Neural cell (in vitro differentiated cells): ENCODE measurements around the gene CASKIN2. TPM values are rescaled to one million over a fixed set of nuclear protein-coding genes. Genes with fewer than 3 reads are reported as not detected.

Experiments used
- H2AFZ ChIP-seq: fragments of 200-600, 300-800 bp; sonication (generic), shearing (Covaris generic); 2 replicates; pipeline ENCODE4 v1.6.0; 2014; ENCODE audit warnings: low read depth, mild to moderate bottlenecking, antibody characterized with exemption, low read length, moderate library complexity
- H3F3A ChIP-seq: fragments of 200-600 bp; shearing (Covaris generic); 2 replicates; pipeline ENCODE4 v1.6.1; 2016; ENCODE audit warnings: mild to moderate bottlenecking, moderate library complexity, mixed read lengths, antibody characterized with exemption, low read length; ENCODE audit not compliant: insufficient read depth, poor library complexity, severe bottlenecking
- H3K27ac ChIP-seq: fragments of 200-600, 300-800 bp; sonication (generic), shearing (Covaris generic); 2 replicates; pipeline ENCODE4 v1.5.1; 2014; ENCODE audit warnings: mild to moderate bottlenecking, low read length, moderate library complexity
- H3K27me3 ChIP-seq: fragments of 300-800, 200-600 bp; sonication (generic), shearing (Covaris generic); 2 replicates; pipeline ENCODE4 v1.6.0; 2014; ENCODE audit warnings: mild to moderate bottlenecking, low read depth, low read length, moderate library complexity; ENCODE audit not compliant: insufficient read depth
- H3K36me3 ChIP-seq: fragments of 300-800, 200-600 bp; sonication (generic), shearing (Covaris generic); 2 replicates; pipeline ENCODE4 v1.5.1; 2014; ENCODE audit warnings: mild to moderate bottlenecking, antibody characterized with exemption, low read length, moderate library complexity; ENCODE audit not compliant: insufficient read depth
- H3K4me2 ChIP-seq: fragments of 300-800, 200-600 bp; sonication (generic), shearing (Covaris generic); 2 replicates; pipeline ENCODE4 v1.6.0; 2014; ENCODE audit warnings: mild to moderate bottlenecking, low read length
- H3K4me3 ChIP-seq: fragments of 300-800, 200-600 bp; sonication (generic), shearing (Covaris generic); 2 replicates; pipeline ENCODE4 v1.5.1; 2014; ENCODE audit warnings: mild to moderate bottlenecking, low read length, moderate library complexity
- H3K79me2 ChIP-seq: fragments of 200-600 bp; shearing (Covaris generic); replicated peaks from 2 replicates; pipeline ENCODE4 v1.6.0; 2014; ENCODE audit warnings: mild to moderate bottlenecking, low read length, moderate library complexity; ENCODE audit not compliant: insufficient read depth
- H3K9ac ChIP-seq: fragments of 300-800, 200-600 bp; sonication (generic), shearing (Covaris generic); 2 replicates; pipeline ENCODE4 v1.6.1; 2016; ENCODE audit warnings: mild to moderate bottlenecking, low read length, mixed read lengths
- H3K9me2 ChIP-seq: fragments of 200-600 bp; shearing (Covaris generic); 2 replicates; pipeline ENCODE4 v1.6.1; 2016; ENCODE audit warnings: mild to moderate bottlenecking, low read length, mixed read lengths; ENCODE audit not compliant: insufficient read depth
- H3K9me3 ChIP-seq: fragments of 200-600, 300-800 bp; sonication (generic), shearing (Covaris generic); 2 replicates; pipeline ENCODE4 v1.6.1; 2016; ENCODE audit warnings: mild to moderate bottlenecking, mixed run types, low read length, moderate library complexity, mixed read lengths
- H4K20me1 ChIP-seq: fragments of 200-600 bp; shearing (Covaris generic); 2 replicates; pipeline ENCODE4 v1.6.1; 2016; ENCODE audit warnings: mild to moderate bottlenecking, mixed run types; ENCODE audit not compliant: insufficient read depth
- EP300 ChIP-seq: fragments of 450-650 bp; conservative IDR thresholded peaks from 2 replicates; pipeline ENCODE4 v1.6.1; 2014; ENCODE audit warnings: antibody characterized with exemption, mild to moderate bottlenecking, moderate library complexity; ENCODE audit not compliant: poor library complexity, severe bottlenecking
- EZH2 ChIP-seq: fragments of 200-600, 300-800 bp; shearing (Covaris generic), sonication (generic); IDR thresholded peaks from 2 replicates; pipeline ENCODE4 v1.6.1; 2014; ENCODE audit warnings: antibody characterized with exemption, low read length, borderline replicate concordance, mild to moderate bottlenecking; ENCODE audit not compliant: insufficient read depth, poor library complexity, severe bottlenecking
- MXI1 ChIP-seq: fragments of 450-650 bp; conservative IDR thresholded peaks from 2 replicates; pipeline ENCODE4 v1.6.1; 2014; ENCODE audit warnings: antibody characterized with exemption, mild to moderate bottlenecking; ENCODE audit not compliant: poor library complexity, severe bottlenecking
- POLR2AphosphoS5 ChIP-seq: IDR thresholded peaks from 2 replicates; pipeline ENCODE4 v1.6.1; 2012
- RAD21 ChIP-seq: fragments of 450-650 bp; conservative IDR thresholded peaks from 2 replicates; pipeline ENCODE4 v1.6.1; 2014; ENCODE audit warnings: antibody characterized with exemption, mild to moderate bottlenecking, moderate library complexity
- SMC3 ChIP-seq: fragments of 450-650 bp; conservative IDR thresholded peaks from 2 replicates; pipeline ENCODE4 v1.6.1; 2014; ENCODE audit warnings: antibody characterized with exemption, mild to moderate bottlenecking, moderate library complexity; ENCODE audit not compliant: poor library complexity
- TAF1 ChIP-seq: IDR thresholded peaks from 2 replicates; pipeline ENCODE4 v1.6.1; 2012; ENCODE audit warnings: low read depth
- polyA plus RNA-seq: library from polyadenylated mRNA; depleted of rRNA; stranded (reverse); fragments of >200 nt; gene quantifications from 2 replicates; pipeline ENCODE4 v1.2.3, GENCODE V29; 2014
- TF ChIP-seq, protein P1 (sequence below): fragments of 450-650 bp; IDR thresholded peaks from 2 replicates; pipeline ENCODE4 v1.5.1; 2014; ENCODE audit warnings: antibody characterized with exemption, mild to moderate bottlenecking, moderate library complexity; ENCODE audit not compliant: poor library complexity, severe bottlenecking
- TF ChIP-seq, protein P2 (sequence below): IDR thresholded peaks from 2 replicates; pipeline ENCODE4 v1.6.1; 2012; ENCODE audit warnings: borderline replicate concordance

The CASKIN2 gene
- polyA plus RNA-seq, 1 donor from 2014 or later, result 2.8 TPM

DNA sequence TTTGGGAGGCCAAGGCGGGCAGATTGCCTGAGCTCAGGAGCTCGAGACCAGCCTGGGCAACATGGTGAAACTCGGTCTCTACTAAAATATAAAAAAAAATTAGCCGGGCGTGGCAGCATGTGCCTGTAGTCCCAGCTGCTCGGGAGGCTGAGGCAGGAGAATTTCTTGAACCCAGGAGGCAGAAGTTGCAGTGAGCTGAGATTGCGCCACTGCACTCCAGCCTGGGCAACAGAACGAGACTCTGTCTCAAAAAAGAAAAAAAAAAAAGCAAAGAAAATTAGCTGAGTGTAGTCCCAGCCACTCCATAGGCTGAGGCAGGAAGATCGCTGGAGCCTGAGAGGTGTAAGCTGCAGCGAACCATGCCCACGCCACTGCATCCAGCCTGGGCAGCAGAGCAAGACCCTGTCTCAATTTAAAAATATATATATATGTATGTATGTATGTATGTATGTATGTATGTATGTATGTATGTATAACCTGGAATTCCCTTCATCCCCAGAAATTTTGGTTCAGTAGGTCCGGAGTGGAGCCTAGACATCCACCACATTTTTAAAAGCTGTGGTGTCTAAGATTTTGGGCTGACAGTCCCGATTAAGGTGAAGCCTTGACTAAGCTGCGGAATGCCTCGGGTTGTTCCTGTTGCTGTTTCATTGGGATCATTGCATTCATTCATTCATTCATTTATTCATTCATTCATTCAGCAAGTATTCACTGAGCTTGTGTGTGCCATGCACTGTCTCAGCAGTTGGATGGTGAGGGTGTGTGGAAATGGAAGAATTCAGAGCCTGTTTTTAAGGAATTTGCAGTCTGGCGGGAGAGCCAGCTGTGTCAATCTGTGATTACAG is 33.0 kb downstream of the CASKIN2 start:
- H3K27ac ChIP-seq, result no peak overlapping the region
- no peak overlapping the region for H3K4me2 ChIP-seq

DNA sequence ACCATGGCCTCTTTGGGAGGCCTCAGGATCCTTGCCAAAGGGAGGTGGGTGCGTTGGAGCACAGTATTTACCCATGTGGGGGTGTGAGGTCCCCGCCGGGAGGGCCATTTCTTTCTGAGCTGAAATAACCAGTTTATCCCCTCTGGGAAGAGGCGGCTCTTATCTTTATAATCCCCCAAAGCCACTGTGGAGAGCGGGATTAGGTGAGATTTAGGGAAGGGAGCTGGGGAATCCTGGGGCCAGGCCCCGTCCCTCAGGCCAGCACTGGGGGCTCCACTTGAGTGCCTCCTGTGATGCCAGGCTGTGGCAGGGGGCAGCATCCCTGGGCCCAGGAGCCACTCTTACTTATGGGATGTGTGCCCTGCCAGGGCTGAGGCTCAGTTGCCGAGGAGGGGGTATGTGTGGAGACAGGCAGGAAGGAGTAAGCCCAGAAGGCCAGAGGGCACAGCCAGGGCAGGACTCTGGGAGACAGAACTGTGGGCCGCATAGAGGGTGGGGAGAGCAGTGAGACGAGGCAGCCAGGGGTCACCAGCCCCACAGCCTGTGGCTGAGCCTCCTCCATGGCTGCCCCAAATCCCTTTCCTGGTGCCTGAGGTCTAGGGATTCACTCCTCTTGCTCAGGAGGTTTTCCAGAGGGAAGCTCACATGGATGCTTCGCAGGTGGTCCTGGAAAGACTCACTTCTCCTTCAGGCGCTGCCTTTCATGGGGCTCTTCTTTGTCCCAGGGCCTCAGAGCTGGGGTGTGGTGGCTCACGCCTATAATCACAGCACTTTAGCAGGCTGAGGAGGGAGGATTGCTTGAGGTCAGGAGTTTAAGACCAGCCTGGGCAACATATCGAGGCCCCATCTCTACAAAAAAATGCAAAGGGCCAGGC is 33.9 kb downstream of the CASKIN2 start:
- Histone ChIP-seq H3K36me3 (no peaks in the 10 kb centered on the region), H3K4me2 (no peak overlapping the region), H3K79me2 (no peaks in the 10 kb centered on the region), H4K20me1 (no peaks in the 10 kb centered on the region), H3K9me2 (no peaks in the 10 kb centered on the region), H3K9me3 (no peaks in the 10 kb centered on the region), H3K27me3 (no peaks in the 10 kb centered on the region), H3K9ac (no peak overlapping the region), H3K4me3 (no peak overlapping the region), H3F3A (no peaks in the 10 kb centered on the region), H3K27ac (no peak overlapping the region), H2AFZ (no peak overlapping the region)
- TF ChIP-seq EZH2, result no peak
- TF ChIP-seq, protein P1, sequence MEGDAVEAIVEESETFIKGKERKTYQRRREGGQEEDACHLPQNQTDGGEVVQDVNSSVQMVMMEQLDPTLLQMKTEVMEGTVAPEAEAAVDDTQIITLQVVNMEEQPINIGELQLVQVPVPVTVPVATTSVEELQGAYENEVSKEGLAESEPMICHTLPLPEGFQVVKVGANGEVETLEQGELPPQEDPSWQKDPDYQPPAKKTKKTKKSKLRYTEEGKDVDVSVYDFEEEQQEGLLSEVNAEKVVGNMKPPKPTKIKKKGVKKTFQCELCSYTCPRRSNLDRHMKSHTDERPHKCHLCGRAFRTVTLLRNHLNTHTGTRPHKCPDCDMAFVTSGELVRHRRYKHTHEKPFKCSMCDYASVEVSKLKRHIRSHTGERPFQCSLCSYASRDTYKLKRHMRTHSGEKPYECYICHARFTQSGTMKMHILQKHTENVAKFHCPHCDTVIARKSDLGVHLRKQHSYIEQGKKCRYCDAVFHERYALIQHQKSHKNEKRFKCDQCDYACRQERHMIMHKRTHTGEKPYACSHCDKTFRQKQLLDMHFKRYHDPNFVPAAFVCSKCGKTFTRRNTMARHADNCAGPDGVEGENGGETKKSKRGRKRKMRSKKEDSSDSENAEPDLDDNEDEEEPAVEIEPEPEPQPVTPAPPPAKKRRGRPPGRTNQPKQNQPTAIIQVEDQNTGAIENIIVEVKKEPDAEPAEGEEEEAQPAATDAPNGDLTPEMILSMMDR, result no peak
- TF ChIP-seq, protein P2, sequence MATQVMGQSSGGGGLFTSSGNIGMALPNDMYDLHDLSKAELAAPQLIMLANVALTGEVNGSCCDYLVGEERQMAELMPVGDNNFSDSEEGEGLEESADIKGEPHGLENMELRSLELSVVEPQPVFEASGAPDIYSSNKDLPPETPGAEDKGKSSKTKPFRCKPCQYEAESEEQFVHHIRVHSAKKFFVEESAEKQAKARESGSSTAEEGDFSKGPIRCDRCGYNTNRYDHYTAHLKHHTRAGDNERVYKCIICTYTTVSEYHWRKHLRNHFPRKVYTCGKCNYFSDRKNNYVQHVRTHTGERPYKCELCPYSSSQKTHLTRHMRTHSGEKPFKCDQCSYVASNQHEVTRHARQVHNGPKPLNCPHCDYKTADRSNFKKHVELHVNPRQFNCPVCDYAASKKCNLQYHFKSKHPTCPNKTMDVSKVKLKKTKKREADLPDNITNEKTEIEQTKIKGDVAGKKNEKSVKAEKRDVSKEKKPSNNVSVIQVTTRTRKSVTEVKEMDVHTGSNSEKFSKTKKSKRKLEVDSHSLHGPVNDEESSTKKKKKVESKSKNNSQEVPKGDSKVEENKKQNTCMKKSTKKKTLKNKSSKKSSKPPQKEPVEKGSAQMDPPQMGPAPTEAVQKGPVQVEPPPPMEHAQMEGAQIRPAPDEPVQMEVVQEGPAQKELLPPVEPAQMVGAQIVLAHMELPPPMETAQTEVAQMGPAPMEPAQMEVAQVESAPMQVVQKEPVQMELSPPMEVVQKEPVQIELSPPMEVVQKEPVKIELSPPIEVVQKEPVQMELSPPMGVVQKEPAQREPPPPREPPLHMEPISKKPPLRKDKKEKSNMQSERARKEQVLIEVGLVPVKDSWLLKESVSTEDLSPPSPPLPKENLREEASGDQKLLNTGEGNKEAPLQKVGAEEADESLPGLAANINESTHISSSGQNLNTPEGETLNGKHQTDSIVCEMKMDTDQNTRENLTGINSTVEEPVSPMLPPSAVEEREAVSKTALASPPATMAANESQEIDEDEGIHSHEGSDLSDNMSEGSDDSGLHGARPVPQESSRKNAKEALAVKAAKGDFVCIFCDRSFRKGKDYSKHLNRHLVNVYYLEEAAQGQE, result no peak
- TF ChIP-seq TAF1, result no peak
- TF ChIP-seq RAD21, result no peak
- TF ChIP-seq MXI1, result no peak

More for the DNA sequence above, 33.0 kb downstream of the CASKIN2 start:
- Histone ChIP-seq H2AFZ (no peak overlapping the region), H3K4me3 (no peak overlapping the region), H4K20me1 (no peaks in the 10 kb centered on the region), H3K36me3 (no peaks in the 10 kb centered on the region), H3K79me2 (no peaks in the 10 kb centered on the region), H3K9me3 (no peaks in the 10 kb centered on the region), H3K9ac (no peak overlapping the region), H3F3A (no peaks in the 10 kb centered on the region), H3K27me3 (no peaks in the 10 kb centered on the region), H3K9me2 (no peaks in the 10 kb centered on the region)
- no peak for TF ChIP-seq EP300
- TF ChIP-seq, protein P2, result no peak
- TF ChIP-seq EZH2, result no peak
- TF ChIP-seq SMC3, result no peak
- TF ChIP-seq, protein P1, result no peak
- no peak for TF ChIP-seq MXI1
- TF ChIP-seq POLR2AphosphoS5, result no peak
- TF ChIP-seq RAD21, result no peak
- TF ChIP-seq TAF1, result no peak
